Osteocyte (in vitro differentiated cells): Measurements from ENCODE around the gene TM2D1. TPM values are rescaled to one million over a fixed set of nuclear protein-coding genes. Genes with fewer than 3 reads are reported as not detected.
"Not testable (repeated sequence)": the region's sequence is repeated elsewhere in the genome, so short reads cannot be mapped to it uniquely, and the experiment has no call there.

Source experiments
- DNase-seq: peaks from one replicate; pipeline ENCODE4 v3.0.0; 2021; ENCODE audit warnings: mixed read lengths; ENCODE audit not compliant: unreplicated experiment; ENCODE audit errors: extremely low spot score
- H3K27ac Mint-ChIP-seq: one replicate; pipeline ENCODE4 v1.8.0; 2021; ENCODE audit warnings: mild to moderate bottlenecking, mixed read lengths; ENCODE audit not compliant: unreplicated experiment
- H3K27me3 Mint-ChIP-seq: one replicate; pipeline ENCODE4 v1.8.0; 2021; ENCODE audit warnings: mixed read lengths; ENCODE audit not compliant: unreplicated experiment
- H3K36me3 Mint-ChIP-seq: one replicate; pipeline ENCODE4 v1.8.0; 2021; ENCODE audit warnings: mixed read lengths; ENCODE audit not compliant: unreplicated experiment
- H3K4me1 Mint-ChIP-seq: one replicate; pipeline ENCODE4 v1.8.0; 2021; ENCODE audit warnings: mixed read lengths; ENCODE audit not compliant: unreplicated experiment
- H3K4me3 Mint-ChIP-seq: one replicate; pipeline ENCODE4 v1.8.0; 2021; ENCODE audit warnings: mild to moderate bottlenecking, moderate library complexity, mixed read lengths; ENCODE audit not compliant: unreplicated experiment
- H3K9me3 Mint-ChIP-seq: one replicate; pipeline ENCODE4 v1.8.0; 2021; ENCODE audit warnings: mixed read lengths; ENCODE audit not compliant: unreplicated experiment
- CTCF ChIP-seq: fragments of 200-600 bp; sonication (generic); IDR thresholded peaks from 2 replicates; pipeline ENCODE4 v1.5.0; 2021; ENCODE audit warnings: antibody characterized with exemption, mild to moderate bottlenecking, moderate library complexity
- total RNA-seq: library from RNA; stranded (reverse); gene quantifications from 2 replicates; pipeline ENCODE4 v1.2.1, GENCODE V29; 2021

TM2D1 gene
- total RNA-seq, 1 donor from 2014 or later: 56.9 TPM

GRCh38 chr1:61740751-61741700 is 16.1 kb upstream of the TM2D1 start:
- DNase-seq: no peak
- H3K9me3 Mint-ChIP-seq: no peaks in the 10 kb centered on the region
- no peaks in the 10 kb centered on the region for H3K27me3 Mint-ChIP-seq
- peak overlapping the region; percentile 85 for H3K4me3 Mint-ChIP-seq
- H3K36me3 Mint-ChIP-seq: no peaks in the 10 kb centered on the region
- TF ChIP-seq CTCF: no peak
- peak overlapping the region; percentile 95 for H3K27ac Mint-ChIP-seq
- peaks cover 18% of the 10 kb centered on the region for H3K4me1 Mint-ChIP-seq

DNA sequence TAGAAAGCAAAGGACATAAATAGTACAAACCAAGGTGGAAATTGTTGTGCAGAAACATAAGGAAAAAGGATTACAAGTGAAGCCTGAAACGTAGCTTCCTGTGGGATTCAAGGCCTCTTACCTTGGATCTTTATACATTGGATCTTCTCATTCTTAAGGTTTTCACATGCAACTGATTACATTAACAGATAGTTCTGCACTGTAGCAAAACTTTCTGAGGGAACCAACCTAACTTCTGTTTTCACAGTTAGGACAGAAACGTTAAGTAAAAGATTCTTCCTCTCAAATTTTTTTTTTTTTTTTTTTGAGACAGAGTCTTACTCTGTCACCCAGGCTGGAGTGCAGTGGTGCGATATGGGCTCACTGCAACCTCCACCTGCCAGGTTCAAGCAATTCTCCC is 7.8 kb upstream of the TM2D1 start:
- H3K27me3 Mint-ChIP-seq: no peaks in the 10 kb centered on the region
- H3K9me3 Mint-ChIP-seq: no peaks in the 10 kb centered on the region
- H3K27ac Mint-ChIP-seq: no peak overlapping the region
- DNase-seq: no peak
- no peak for TF ChIP-seq CTCF
- H3K4me1 Mint-ChIP-seq: no peaks in the 10 kb centered on the region
- no peaks in the 10 kb centered on the region for H3K36me3 Mint-ChIP-seq
- no peak overlapping the region for H3K4me3 Mint-ChIP-seq

GRCh38 chr1:61730679-61731078 is 5.7 kb upstream of the TM2D1 start:
- H3K4me1 Mint-ChIP-seq, H3K36me3 Mint-ChIP-seq, DNase-seq, H3K27me3 Mint-ChIP-seq, H3K4me3 Mint-ChIP-seq, H3K27ac Mint-ChIP-seq, H3K9me3 Mint-ChIP-seq: not testable (repeated sequence)

DNA sequence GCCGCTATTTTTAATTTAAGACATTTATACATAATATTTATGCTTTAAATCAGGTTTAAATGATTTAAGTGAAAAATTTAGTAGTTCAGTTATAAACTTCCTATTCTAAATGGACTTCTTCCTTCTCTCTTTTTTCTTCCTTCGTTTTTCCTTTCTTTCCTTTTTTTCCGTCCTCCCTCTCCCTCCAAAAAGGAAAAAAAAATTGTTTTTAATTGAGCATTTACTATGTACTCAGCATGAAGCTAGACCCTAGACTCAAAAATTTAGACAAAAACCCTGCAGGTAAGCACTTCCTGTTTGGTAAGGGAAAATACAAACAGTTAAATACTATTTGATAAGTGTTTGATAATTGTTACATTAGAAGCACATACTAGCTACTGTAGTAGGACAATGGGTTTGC is 2.6 kb upstream of the TM2D1 start:
- no peak overlapping the region for H3K4me3 Mint-ChIP-seq

GRCh38 chr1:61724506-61724812 is 482 bp downstream of the TM2D1 start:
- peaks cover 24% of the 10 kb centered on the region for H3K4me1 Mint-ChIP-seq
- H3K27ac Mint-ChIP-seq: peak overlapping the region; percentile 97
- no peaks in the 10 kb centered on the region for H3K27me3 Mint-ChIP-seq
- H3K4me3 Mint-ChIP-seq: peak overlapping the region; percentile 90
- no peak for DNase-seq
- no peak for TF ChIP-seq CTCF
- peaks cover 5% of the 10 kb centered on the region for H3K36me3 Mint-ChIP-seq
- H3K9me3 Mint-ChIP-seq: no peaks in the 10 kb centered on the region

More for the DNA sequence above, 2.6 kb upstream of the TM2D1 start:
- H3K36me3 Mint-ChIP-seq: no peaks in the 10 kb centered on the region
- no peak overlapping the region for H3K27ac Mint-ChIP-seq
- no peaks in the 10 kb centered on the region for H3K9me3 Mint-ChIP-seq
- DNase-seq: no peak
- H3K4me1 Mint-ChIP-seq: peaks cover 20% of the 10 kb centered on the region
- H3K27me3 Mint-ChIP-seq: no peaks in the 10 kb centered on the region
- TF ChIP-seq CTCF: no peak

DNA sequence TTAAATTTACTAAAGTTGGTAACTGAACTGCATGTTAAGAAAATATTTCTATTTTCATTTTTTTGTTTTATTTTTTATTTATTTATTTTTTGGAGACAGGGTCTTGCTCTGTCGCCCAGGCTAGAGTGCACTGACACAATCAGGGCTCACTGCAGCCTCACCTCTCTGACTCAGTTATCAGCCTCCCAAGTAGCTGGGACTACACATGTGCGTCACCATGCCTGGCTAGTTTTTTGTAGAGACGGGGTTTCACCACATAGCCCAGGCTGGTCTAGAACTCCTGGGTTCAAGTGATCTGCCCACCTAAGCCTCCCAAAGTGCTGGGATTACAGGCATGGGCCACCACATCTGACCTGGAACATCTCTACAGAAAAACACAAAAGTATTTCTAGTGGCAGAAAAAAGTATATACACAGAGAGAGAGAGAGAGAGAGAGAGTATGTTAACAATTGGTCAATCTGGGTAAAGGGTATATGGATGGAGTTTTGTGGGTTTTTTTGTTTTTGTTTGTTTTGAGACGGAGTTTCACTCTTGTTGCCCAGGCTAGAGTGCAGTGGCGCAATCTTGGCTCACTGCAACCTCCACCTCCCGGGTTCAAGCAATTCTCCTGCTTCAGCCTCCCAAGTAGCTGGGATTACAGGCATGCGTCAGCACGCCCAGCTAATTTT is 5.8 kb downstream of the TM2D1 start:
- not testable (repeated sequence) for H3K9me3 Mint-ChIP-seq, H3K27me3 Mint-ChIP-seq, DNase-seq, H3K4me3 Mint-ChIP-seq, H3K27ac Mint-ChIP-seq
- H3K36me3 Mint-ChIP-seq: peaks cover 15% of the 10 kb centered on the region
- H3K4me1 Mint-ChIP-seq: peaks cover 15% of the 10 kb centered on the region
